GM12891 (cell line): Measurements from ENCODE around the gene GPC5.

Experiments
- PAX5 ChIP-seq: IDR thresholded peaks from 2 replicates; pipeline ENCODE4 v1.6.1; 2011; ENCODE audit warnings: low read length, moderate library complexity, mild to moderate bottlenecking; ENCODE audit not compliant: insufficient read depth, severe bottlenecking
- POLR2A ChIP-seq: IDR thresholded peaks from 2 replicates; pipeline ENCODE4 v1.6.1; 2011; ENCODE audit warnings: low read depth, low read length, control low read depth
- POLR2AphosphoS5 ChIP-seq: IDR thresholded peaks from 2 replicates; pipeline ENCODE4 v1.6.1; 2011; ENCODE audit warnings: low read depth, low read length, control low read depth
- SPI1 ChIP-seq: IDR thresholded peaks from 2 replicates; pipeline ENCODE4 v1.6.1; 2011; ENCODE audit warnings: low read depth, low read length, control low read depth
- TAF1 ChIP-seq: IDR thresholded peaks from 2 replicates; pipeline ENCODE4 v1.6.1; 2011; ENCODE audit warnings: low read depth, low read length, control low read depth

- TF ChIP-seq POLR2A (no peak), POLR2AphosphoS5 (no peak), TAF1 (no peak), SPI1 (no peak), PAX5 (no peak)
Measured at GRCh38 chr13:91467236-91467635, 68.8 kb downstream of the GPC5 start.
